ENCODE measurements around the gene NRXN2. TPM values are rescaled to one million over a fixed set of nuclear protein-coding genes. Genes with fewer than 3 reads are reported as not detected.

NRXN2 gene
- total RNA-seq, result 0.04 TPM in 1 of 2 replicates, not detected in the other

GRCh38 chr11:64723117-64723906, at the start of gene NRXN2:
Gene NRXN2 (minus strand): TSS chr11:64723197. CDS start chr11:64713699, 9,498 bp downstream.

GRCh38 chr11:64759722-64760719, 37.0 kb upstream of the NRXN2 start, which contains the start of gene PYGM:
Gene PYGM (minus strand): TSS chr11:64759974. CDS start chr11:64759898, 76 bp downstream.

DNA sequence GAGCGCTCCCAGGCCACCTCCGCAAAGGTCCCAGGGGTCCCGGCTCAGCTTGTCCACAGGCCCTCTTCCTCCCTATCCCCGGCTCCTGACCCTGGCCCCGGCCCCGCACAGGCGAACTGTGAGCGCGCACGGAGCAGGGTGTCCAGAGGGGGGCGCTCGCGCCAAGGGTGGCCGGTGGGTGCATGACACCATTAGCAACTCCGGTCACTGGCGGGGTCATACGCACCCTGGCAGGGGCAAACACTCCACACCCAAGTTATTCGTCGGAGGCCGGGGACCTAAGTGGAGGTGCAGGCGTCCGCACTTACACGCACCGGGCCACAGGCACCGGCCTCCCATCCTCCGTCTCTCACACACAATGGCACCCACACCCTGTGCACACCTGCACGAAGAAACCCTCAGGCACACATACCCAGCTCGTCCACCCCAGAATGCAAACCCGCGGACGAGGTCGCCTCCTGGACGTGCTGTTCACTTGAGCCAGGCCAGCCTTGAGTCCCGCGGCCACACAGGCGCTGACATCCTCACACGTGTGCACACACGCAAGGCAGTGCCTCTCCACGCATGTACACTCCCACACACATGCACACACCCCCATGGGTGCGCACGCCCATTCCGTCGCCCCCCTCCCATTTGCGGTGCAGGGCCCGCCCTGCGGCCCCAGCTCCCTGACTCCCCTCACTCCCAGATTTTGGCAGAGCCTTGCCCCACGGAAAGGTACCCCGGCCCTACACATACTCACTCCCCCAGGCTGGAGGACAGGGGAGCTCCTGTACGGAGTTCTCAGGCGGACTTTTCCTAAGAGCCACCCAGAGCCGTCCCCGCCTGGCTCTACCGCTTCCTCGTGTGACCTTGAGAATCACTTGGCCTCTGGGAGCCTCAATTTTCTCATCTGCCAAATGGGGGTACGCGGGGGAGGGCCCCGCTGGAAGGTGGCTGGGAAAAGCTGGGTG, 20.9 kb upstream of the NRXN2 start, which contains the start of gene RASGRP2:
Gene RASGRP2, minus strand, starts transcription at position 552 of the 953 bp plus-strand sequence. CDS start 1,276 bp downstream, outside the sequence.

GRCh38 chr11:64590763-64591221, 132.2 kb downstream of the NRXN2 start, which contains the start of gene SLC22A12:
Gene SLC22A12 (plus strand): TSS chr11:64591220. CDS start chr11:64591557, 337 bp downstream.

Other genes with a start within 250 kb of the NRXN2 start
- under 0.01 and 0.27 TPM in 2 replicates for gene SLC22A11, start 167.3 kb downstream of the NRXN2 start, total RNA-seq
- gene SLC22A12, start 132.0 kb downstream of the NRXN2 start, total RNA-seq, result not detected in 2 replicates
- gene RASGRP2, start 20.9 kb upstream of the NRXN2 start, total RNA-seq, result 2.1 TPM in 1 of 2 replicates, not detected in the other
- 0.08 TPM in 1 of 2 replicates, not detected in the other for gene PYGM, start 36.8 kb upstream of the NRXN2 start, total RNA-seq
- 89.7 and 155 TPM in 2 replicates for gene SF1, start 55.3 kb upstream of the NRXN2 start, total RNA-seq
- 18.7 and 21.4 TPM in 2 replicates for gene MAP4K2, start 80.0 kb upstream of the NRXN2 start, total RNA-seq
- gene MEN1, start 87.4 kb upstream of the NRXN2 start, total RNA-seq, result 16.7 and 20.0 TPM in 2 replicates
- gene CDC42BPG, start 121.5 kb upstream of the NRXN2 start, total RNA-seq, result 3.8 and 8.1 TPM in 2 replicates
- gene EHD1, start 155.4 kb upstream of the NRXN2 start, total RNA-seq, result 92.0 and 131 TPM in 2 replicates
- gene ATG2A, start 194.0 kb upstream of the NRXN2 start, total RNA-seq, result 16.2 and 18.5 TPM in 2 replicates
- 16.4 and 28.7 TPM in 2 replicates for gene PPP2R5B, start 201.5 kb upstream of the NRXN2 start, total RNA-seq
- not detected in 2 replicates for gene GPHA2, start 212.7 kb upstream of the NRXN2 start, total RNA-seq
- gene MAJIN, start 248.9 kb upstream of the NRXN2 start, total RNA-seq, result not detected in 2 replicates